ENCODE data around the gene PRSS22.

DNA sequence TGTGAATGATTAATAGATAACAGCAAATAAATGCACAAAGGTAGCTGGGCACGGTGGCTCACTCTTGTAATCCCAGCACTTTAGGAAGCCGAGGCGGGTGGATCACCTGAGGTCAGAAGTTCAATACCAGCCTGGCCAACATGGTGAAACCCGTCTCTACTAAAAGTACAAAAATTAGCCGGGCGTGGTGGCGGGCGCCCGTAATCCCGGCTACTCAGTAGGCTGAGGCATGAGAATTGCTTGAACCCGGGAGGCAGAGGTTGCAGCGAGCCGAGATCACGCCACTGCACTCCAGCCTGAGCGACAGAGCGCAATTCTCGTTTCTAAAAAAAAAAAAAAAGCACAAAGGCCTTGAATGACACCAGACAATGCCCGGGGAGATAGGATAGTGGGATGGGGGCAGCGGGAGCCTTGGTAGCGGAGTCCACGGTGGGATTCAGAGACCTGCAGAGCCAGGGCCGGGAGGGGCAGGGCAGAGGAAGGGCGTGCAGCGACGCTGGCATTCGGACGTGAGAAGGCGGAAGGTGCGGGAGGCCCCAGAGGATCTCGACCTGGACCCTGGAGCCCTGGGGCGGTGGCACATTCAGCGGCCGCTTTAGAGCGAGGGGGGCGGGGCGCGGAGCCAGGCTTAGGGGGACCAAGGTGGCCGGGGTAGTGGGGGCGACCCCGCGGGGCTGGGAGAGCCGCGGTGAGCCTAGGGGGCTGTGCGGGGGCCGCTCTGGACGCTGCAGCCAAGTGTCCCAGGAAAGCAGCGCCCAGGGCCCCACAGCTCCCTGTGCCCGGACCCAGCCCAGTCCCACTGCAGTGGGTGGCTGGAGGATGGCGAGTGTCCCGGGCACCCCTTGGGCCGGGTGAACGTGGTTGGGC is 24.0 kb upstream of the PRSS22 start:
- no peak for TF ChIP-seq SUZ12 (IDR thresholded peaks at IDR 0.05; ENCODE audit: extremely low read depth, insufficient read depth, insufficient read length)
- TF ChIP-seq ZNF274 (IDR thresholded peaks at IDR 0.05; ENCODE audit: low read depth, low read length), result no peak
- TF ChIP-seq YY1 (IDR thresholded peaks at IDR 0.05; ENCODE audit: insufficient read depth, insufficient read length), result no peak
